ENCODE data around the gene UBXN2A.
A peak's percentile ranks its signal among the peaks of the same experiment; 100 is the strongest.
"Not testable (repeated sequence)": the region's sequence is repeated elsewhere in the genome, so short reads cannot be mapped to it uniquely, and the experiment has no call there.

UBXN2A gene

GRCh38 chr2:24024996-24025663 lies 84.9 kb downstream of the UBXN2A start:
- no peak overlapping the region for H3K27ac Mint-ChIP-seq
- peaks cover 25% of the 10 kb centered on the region for H3K36me3 Mint-ChIP-seq
- H3K4me1 Mint-ChIP-seq: no peaks in the 10 kb centered on the region
- H3K9me3 Mint-ChIP-seq: no peaks in the 10 kb centered on the region
- H3K4me3 Mint-ChIP-seq: no peak overlapping the region
- no peak for ATAC-seq (ENCODE audit: low read depth)
- no peak for DNase-seq (ENCODE audit: low spot score in 2 of 2)
- H3K27me3 Mint-ChIP-seq: no peaks in the 10 kb centered on the region

DNA sequence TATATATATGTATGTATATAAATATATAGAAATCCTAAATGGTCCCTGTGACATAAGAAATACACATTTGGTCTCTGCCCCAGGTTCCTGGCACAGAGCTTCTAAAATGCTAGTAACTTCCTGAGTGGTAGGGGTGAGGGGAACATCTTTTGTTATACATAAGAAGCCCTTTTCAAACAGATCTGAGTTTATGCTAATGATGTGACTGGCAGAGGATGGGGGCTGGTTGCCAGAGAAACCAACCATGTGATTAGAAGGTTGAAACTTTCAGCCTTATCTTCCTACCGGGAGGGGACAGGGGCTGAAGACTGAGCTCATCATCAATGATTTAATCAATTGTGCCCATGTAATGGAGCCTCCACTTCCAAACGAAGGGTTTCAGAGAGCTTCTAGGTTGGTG lies 86.0 kb downstream of the UBXN2A start:
- Mint-ChIP-seq H3K36me3 (peaks cover 29% of the 10 kb centered on the region), H3K4me1 (no peaks in the 10 kb centered on the region), H3K27me3 (no peaks in the 10 kb centered on the region), H3K4me3 (no peak overlapping the region), H3K9me3 (no peaks in the 10 kb centered on the region), H3K27ac (no peak overlapping the region)
- no peak for ATAC-seq (ENCODE audit: low read depth)
- no peak for DNase-seq (ENCODE audit: low spot score in 2 of 2)

- H3K4me3 Mint-ChIP-seq: no peak overlapping the region
- ATAC-seq (ENCODE audit: low read depth) (no peak), DNase-seq (ENCODE audit: low spot score in 2 of 2) (no peak)
- peaks cover 10% of the 10 kb centered on the region for H3K4me1 Mint-ChIP-seq
- H3K27me3 Mint-ChIP-seq: no peaks in the 10 kb centered on the region
- peaks cover 16% of the 10 kb centered on the region for H3K36me3 Mint-ChIP-seq
- no peak overlapping the region for H3K27ac Mint-ChIP-seq
- no peaks in the 10 kb centered on the region for H3K9me3 Mint-ChIP-seq
Observed at GRCh38 chr2:24038786-24039499, 98.7 kb downstream of the UBXN2A start.

DNA sequence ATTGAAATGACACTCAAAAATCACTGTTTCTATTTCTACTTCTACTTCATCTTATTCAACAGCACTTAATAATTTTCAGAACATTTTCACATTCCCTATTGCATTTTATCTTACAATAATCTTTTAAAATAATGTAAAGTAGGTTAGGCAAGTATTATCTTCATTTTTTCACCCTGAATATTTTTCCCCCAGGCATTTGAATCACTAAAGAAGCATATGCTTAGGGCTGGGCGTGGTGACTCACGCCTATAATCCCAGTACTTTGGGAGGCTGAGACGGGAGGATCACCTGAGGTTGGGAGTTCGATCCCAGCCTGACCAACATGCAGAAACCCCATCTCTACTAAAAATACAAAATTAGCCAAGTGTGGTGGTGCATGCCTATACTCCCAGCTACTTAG lies 100.2 kb downstream of the UBXN2A start:
- no peak overlapping the region for H3K27ac Mint-ChIP-seq
- H3K36me3 Mint-ChIP-seq: peaks cover 16% of the 10 kb centered on the region
- H3K27me3 Mint-ChIP-seq: no peaks in the 10 kb centered on the region
- H3K9me3 Mint-ChIP-seq: no peaks in the 10 kb centered on the region
- ATAC-seq (ENCODE audit: low read depth) (no peak), DNase-seq (ENCODE audit: low spot score in 2 of 2) (no peak)
- no peak overlapping the region for H3K4me3 Mint-ChIP-seq
- peaks cover 14% of the 10 kb centered on the region for H3K4me1 Mint-ChIP-seq

GRCh38 chr2:24043133-24043532 lies 102.9 kb downstream of the UBXN2A start:
- not testable (repeated sequence) for H3K9me3 Mint-ChIP-seq; H3K27ac Mint-ChIP-seq; DNase-seq (ENCODE audit: low spot score in 2 of 2); H3K27me3 Mint-ChIP-seq; ATAC-seq (ENCODE audit: low read depth); H3K4me3 Mint-ChIP-seq
- peaks cover 12% of the 10 kb centered on the region for H3K36me3 Mint-ChIP-seq
- peaks cover 15% of the 10 kb centered on the region for H3K4me1 Mint-ChIP-seq

DNA sequence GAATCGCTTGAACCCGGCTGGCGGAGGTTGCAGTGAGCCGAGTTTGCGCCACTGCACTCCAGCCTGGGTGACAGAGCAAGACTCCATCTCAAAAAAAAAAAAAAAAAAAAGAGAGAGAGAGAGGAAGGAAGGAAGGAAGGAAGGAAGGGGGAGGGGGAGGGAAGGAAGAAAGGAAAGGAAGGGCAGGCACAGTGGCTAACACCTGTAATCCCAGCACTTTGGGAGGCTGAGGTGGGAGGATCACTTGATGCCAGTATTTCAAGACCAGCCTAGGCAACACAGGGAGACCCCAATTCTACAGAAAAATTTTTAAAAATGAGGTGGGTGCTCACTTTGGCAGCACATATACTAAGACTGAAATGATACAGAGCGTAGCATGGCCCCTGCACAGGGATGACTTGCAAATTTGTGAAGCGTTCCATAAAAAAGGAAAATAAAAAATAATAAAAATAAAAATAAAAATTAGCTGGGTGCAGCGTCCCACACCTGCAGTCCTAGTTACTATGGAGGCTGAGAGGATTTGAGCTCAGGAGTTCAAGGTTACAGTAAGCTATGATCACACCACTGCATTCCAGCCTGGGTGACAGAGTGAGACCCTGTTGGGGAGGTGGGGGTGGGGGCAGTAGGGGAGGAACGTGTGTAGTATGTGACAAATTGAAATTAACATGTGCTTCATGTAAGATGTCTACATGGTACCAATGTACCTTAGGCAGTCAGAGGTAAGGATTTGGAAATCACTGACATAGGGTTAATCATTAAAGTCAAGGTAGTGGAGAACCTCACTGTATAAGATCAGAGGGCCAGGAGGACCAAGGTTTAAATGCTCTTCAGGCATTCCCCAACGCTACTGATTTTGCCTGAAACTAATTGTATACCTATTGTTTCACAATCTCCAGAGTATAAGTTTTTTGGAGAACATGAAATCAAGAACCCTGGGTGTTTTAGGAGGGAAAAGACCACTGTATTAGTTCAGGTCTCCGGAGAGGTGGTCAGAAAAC lies 105.5 kb downstream of the UBXN2A start:
- DNase-seq (ENCODE audit: low spot score in 2 of 2) (no peak), ATAC-seq (ENCODE audit: low read depth) (no peak)
- Mint-ChIP-seq H3K27ac (no peak overlapping the region), H3K27me3 (no peaks in the 10 kb centered on the region), H3K4me1 (peaks cover 15% of the 10 kb centered on the region), H3K9me3 (no peaks in the 10 kb centered on the region), H3K36me3 (peaks cover 2% of the 10 kb centered on the region), H3K4me3 (peak overlapping the region; percentile 4)

DNA sequence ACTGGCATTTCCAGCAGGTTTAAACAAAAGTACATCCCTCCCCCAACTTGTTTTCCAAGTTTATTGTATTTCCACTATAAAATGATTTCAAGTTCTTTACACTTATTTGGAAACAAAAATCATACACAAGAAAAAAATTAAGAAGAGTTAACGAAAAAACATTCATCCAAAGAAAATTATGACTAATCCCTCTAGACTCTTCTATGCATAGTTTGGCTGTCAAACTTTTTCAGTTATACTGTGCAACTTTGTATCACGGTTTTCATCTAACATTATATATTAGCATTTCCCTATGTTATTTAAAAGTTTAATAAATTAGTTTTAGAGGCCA lies 106.3 kb downstream of the UBXN2A start:
- H3K9me3 Mint-ChIP-seq: no peaks in the 10 kb centered on the region
- peaks cover 2% of the 10 kb centered on the region for H3K36me3 Mint-ChIP-seq
- no peaks in the 10 kb centered on the region for H3K27me3 Mint-ChIP-seq
- H3K4me1 Mint-ChIP-seq: peaks cover 15% of the 10 kb centered on the region
- ATAC-seq (ENCODE audit: low read depth): no peak
- no peak overlapping the region for H3K27ac Mint-ChIP-seq
- DNase-seq (ENCODE audit: low spot score in 2 of 2): no peak
- no peak overlapping the region for H3K4me3 Mint-ChIP-seq

DNA sequence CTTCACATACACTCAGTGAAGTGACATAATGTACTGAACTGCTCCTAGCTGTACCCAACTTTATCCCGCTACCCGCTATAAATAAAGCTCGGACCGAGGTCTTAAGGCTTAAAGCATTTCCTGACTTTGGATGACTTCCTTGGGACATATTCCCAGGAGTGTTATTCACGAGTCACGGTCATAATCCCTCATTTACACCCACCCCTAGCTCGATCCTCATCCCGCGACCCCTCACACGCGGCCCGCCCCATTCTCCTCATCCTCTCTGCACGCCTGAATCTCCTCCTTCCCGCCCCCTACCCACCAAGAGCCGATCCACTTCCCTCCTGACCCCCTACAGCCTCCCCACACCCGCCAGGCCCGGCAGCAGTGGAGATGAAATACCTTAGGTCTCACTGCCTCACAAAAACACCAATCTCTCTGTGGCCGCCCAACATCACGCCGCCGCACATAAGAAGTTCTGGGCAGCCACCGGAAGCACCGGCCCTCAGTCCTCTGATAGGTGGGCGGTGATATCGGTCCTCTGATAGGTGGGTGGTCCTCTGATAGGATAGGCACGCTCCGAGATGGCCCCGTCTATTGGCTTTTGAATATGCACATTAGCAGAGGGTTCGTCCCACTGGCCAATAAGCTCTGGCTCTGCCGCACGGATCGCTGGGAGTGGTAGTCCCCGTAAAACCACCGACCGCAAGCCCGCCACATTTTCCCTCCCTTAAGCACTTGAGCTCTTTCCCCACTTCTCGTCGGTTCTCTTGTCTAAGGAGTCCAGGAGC lies 106.9 kb downstream of the UBXN2A start, which contains the start of gene WDCP:
WDCP (minus strand) TSS at position 462 of the 773 bp plus-strand sequence. CDS start 7,897 bp downstream, outside the sequence.
- DNase-seq (ENCODE audit: low spot score in 2 of 2) (peak; percentile 72 to 86), ATAC-seq (ENCODE audit: low read depth) (peak; percentile 98)
- H3K27ac Mint-ChIP-seq: peak within 1 kb of the TSS; percentile 89
- H3K36me3 Mint-ChIP-seq: peaks cover 2% of the 10 kb centered on the region
- peaks cover 15% of the 10 kb centered on the region for H3K4me1 Mint-ChIP-seq
- peak within 1 kb of the TSS; percentile 91 for H3K4me3 Mint-ChIP-seq
- no peaks in the 10 kb centered on the region for H3K9me3 Mint-ChIP-seq
- no peaks in the 10 kb centered on the region for H3K27me3 Mint-ChIP-seq

GRCh38 chr2:24047703-24048033 lies 107.4 kb downstream of the UBXN2A start:
- Mint-ChIP-seq H3K36me3 (peaks cover 2% of the 10 kb centered on the region), H3K4me3 (peak overlapping the region; percentile 91), H3K9me3 (no peaks in the 10 kb centered on the region), H3K4me1 (peaks cover 15% of the 10 kb centered on the region), H3K27ac (peak overlapping the region; percentile 89), H3K27me3 (no peaks in the 10 kb centered on the region)
- DNase-seq (ENCODE audit: low spot score in 2 of 2): no peak
- no peak for ATAC-seq (ENCODE audit: low read depth)

DNA sequence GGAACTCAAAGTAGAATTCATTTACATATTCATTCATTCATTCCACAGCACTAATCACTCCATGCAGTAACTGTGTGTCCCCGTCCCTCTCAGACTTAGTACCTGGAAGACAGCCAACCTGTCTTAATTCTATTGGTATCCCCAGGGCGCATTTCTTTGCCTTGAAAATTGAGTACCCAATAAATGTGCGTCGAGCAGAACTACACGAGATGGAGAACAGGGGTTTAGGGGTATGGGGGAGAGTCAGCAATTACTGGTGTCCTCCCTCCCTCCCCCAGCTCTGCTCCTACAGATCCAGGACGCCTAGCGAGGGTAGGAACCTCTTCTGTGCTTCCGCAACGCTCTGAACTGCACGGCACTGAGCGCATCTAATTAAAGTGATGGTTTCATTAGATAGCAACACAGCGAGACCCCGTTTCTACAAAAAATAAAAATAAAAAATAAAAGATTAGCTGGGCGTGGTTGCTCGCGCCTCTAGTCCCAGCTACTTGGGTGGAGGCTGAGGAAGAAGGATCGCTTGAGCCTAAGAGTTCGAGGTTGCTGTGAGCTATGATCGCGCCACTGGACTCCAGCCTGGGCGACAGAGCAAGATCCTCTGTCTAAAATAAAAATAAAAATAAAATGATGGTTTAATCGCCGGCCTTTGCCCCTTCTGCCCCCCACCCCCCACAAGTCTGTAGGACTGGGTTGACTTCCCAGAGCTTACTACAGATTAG lies 108.7 kb downstream of the UBXN2A start:
- Mint-ChIP-seq H3K27me3 (no peaks in the 10 kb centered on the region), H3K27ac (no peak overlapping the region), H3K9me3 (no peaks in the 10 kb centered on the region), H3K4me1 (peaks cover 13% of the 10 kb centered on the region), H3K4me3 (peak overlapping the region; percentile 82), H3K36me3 (no peaks in the 10 kb centered on the region)
- ATAC-seq (ENCODE audit: low read depth) (no peak), DNase-seq (ENCODE audit: low spot score in 2 of 2) (no peak)

DNA sequence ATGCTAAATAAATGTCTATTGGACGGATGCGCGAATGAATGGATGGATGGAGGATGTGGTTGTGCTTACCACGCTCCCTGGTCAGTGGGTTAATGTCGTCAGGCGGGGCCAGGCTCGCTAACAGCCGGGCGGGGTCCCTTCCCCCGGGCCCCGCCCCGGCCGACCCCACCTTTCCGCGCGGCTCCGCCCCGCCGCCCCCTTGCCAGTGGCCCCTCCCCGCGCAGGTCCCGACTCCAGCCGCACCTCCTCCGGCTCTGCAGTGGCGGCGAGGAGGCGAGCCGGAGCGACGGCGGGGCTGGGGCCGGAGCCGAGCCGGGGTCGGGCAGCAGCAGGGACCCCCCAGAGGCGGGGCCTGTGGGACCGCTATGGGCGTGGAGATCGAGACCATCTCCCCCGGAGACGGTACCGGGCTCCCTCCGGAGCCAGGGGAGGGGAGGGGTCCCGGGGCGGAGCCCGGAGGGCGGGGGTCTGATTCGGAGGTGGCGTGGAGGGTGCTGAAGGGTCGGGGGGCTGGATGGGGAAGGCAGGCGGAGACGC lies 109.3 kb downstream of the UBXN2A start, which contains the start of gene FKBP1B:
FKBP1B (plus strand) TSS at position 257 of the 537 bp plus-strand sequence; CDS start at position 366, 109 bp downstream.
- ATAC-seq (ENCODE audit: low read depth): peak; percentile 11

DNA sequence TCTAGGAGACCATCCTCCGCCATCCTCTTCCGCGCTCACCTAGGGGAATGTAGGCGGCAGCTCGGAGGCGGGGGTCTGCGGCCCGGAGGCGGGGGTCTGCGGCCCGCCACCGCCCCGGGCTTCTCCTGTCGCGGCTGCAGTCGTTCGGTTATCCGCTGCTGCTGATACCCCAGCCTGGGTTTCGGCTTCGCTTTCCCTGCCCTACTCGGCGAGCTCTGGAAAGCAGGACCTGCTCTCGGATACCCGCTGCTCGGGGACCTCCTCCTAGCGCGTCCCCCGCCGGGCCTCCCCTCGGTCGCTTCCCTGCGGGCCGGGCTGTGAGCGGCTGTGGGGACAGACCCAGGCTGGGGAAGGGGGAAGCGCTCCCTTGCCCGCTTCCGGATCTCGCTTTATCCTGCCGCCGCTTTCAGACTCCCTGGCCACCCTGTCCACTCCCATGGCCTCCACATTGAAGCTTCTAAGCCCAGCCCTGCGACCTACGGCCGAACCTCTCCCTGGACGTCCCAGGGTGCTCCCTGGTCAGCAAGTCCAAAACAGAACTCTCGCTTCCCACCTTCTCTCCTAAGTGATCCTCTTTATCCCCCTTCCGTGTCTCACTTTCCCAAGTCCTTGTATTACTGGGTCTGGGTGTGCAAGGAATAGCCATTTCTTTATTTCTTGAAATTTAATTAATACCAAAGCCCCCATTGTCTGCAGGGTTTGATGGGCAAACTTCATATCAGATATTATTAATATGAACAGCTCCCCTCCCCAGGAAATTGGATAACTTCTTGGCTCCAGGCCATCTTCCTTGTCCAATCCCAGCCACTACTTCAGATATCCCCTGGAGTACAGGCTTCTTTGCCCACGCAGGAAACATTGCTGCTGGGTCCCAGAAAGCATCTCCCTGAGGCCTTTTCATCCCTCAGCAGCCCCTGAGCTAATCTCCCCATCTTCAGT lies 110.0 kb downstream of the UBXN2A start:
- Mint-ChIP-seq H3K36me3 (no peaks in the 10 kb centered on the region), H3K27me3 (no peaks in the 10 kb centered on the region), H3K27ac (no peak overlapping the region), H3K9me3 (no peaks in the 10 kb centered on the region), H3K4me3 (peak overlapping the region; percentile 82), H3K4me1 (peaks cover 10% of the 10 kb centered on the region)
- ATAC-seq (ENCODE audit: low read depth) (no peak), DNase-seq (ENCODE audit: low spot score in 2 of 2) (peak in 1 of 2 donors; percentile 22)

More for the DNA sequence above, 109.3 kb downstream of the UBXN2A start, which contains the start of gene FKBP1B:
- peak; percentile 27 to 39 for DNase-seq (ENCODE audit: low spot score in 2 of 2)
- no peak within 1 kb of the TSS for H3K27ac Mint-ChIP-seq
- no peaks in the 10 kb centered on the region for H3K36me3 Mint-ChIP-seq
- H3K9me3 Mint-ChIP-seq: no peaks in the 10 kb centered on the region
- no peaks in the 10 kb centered on the region for H3K27me3 Mint-ChIP-seq
- peak within 1 kb of the TSS; percentile 82 for H3K4me3 Mint-ChIP-seq
- peaks cover 13% of the 10 kb centered on the region for H3K4me1 Mint-ChIP-seq
